GM21529 (cell line): ENCODE results near the gene MSRB1.

ENCODE experiments used
- ATAC-seq: cut with Tn5 transposase; IDR thresholded peaks from one replicate; pipeline ENCODE4 v1.9.1; 2021; ENCODE audit not compliant: unreplicated experiment

Gene MSRB1

GRCh38 chr16:1942810-1943726, at the start of gene MSRB1:
Gene MSRB1 (minus strand): TSS chr16:1943199. CDS start chr16:1943156, 43 bp downstream.
- peak; percentile 86 for ATAC-seq

- ATAC-seq = peak; percentile 51
Observed at GRCh38 chr16:1991948-1992703, 49.1 kb upstream of the MSRB1 start.

- no peak for ATAC-seq
Observed at GRCh38 chr16:1991588-1991947, 48.6 kb upstream of the MSRB1 start.

- no peak for ATAC-seq
Observed at GRCh38 chr16:1991135-1991551, 48.1 kb upstream of the MSRB1 start.

- no peak for ATAC-seq
Observed at GRCh38 chr16:1990351-1991134, 47.5 kb upstream of the MSRB1 start.

- ATAC-seq = no peak
Observed at GRCh38 chr16:1990101-1990350, 47.0 kb upstream of the MSRB1 start.

- no peak for ATAC-seq
Observed at GRCh38 chr16:1989209-1990100, 46.5 kb upstream of the MSRB1 start, which contains the start of gene SYNGR3. Gene SYNGR3 (plus strand): TSS chr16:1989970. CDS start chr16:1990103, 133 bp downstream.

- ATAC-seq = no peak
Observed at GRCh38 chr16:1987198-1987597, 44.2 kb upstream of the MSRB1 start.

GRCh38 chr16:1985466-1986150, 42.6 kb upstream of the MSRB1 start:
- ATAC-seq = no peak

- ATAC-seq = peak; percentile 16
Observed at GRCh38 chr16:1984347-1985225, 41.6 kb upstream of the MSRB1 start.

- peak; percentile 77 for ATAC-seq
Observed at GRCh38 chr16:1983544-1984346, 40.7 kb upstream of the MSRB1 start, which contains the start of gene GFER. Gene GFER (plus strand): TSS chr16:1984193. CDS start chr16:1984219, 26 bp downstream.

- ATAC-seq = no peak
Observed at GRCh38 chr16:1982991-1983543, 40.1 kb upstream of the MSRB1 start.

- ATAC-seq = no peak
Observed at GRCh38 chr16:1982013-1982433, 39.0 kb upstream of the MSRB1 start.

- ATAC-seq = no peak
Observed at GRCh38 chr16:1981398-1981836, 38.4 kb upstream of the MSRB1 start, which contains the start of gene NOXO1. Gene NOXO1 (minus strand): TSS chr16:1981469. CDS start chr16:1981179, 290 bp downstream.

GRCh38 chr16:1980770-1981087, 37.7 kb upstream of the MSRB1 start:
- no peak for ATAC-seq

- ATAC-seq = no peak
Observed at GRCh38 chr16:1980030-1980769, 37.2 kb upstream of the MSRB1 start.
